IPS DF 19.7 (cell line): Measurements from ENCODE around the gene PRCC.

Source experiments
- DNase-seq: peaks from one replicate; pipeline ENCODE4 v3.0.0-alpha.2; 2013; ENCODE audit warnings: low read depth, low spot score

PRCC gene

DNA sequence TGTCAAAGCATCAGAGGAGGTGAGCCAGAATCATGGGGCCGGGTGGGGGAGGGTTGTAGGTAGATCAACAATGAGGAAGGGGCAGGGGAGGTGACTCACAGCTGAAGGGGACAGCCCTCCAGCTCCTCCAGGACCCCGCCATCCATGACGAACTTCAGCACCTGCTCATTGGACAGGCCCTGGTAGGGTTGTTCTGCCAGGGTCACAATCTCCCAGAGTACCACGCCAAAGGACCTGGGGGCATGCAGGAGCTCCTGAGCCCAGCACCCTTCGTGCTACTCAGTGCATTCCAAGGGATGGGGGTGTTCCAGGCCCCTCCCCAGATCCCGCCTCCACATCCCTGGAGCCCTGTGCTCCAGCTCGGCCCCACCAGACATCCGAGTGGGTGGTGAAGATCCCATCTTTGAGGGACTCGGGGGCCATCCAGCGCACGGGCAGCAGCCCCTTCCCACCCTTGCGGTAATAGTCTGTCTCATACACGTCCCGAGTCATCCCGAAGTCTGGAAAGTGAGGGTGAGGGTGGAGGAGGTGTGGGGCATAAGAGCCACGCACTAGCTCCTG, 74.0 kb downstream of the PRCC start:
- DNase-seq = no peak

DNA sequence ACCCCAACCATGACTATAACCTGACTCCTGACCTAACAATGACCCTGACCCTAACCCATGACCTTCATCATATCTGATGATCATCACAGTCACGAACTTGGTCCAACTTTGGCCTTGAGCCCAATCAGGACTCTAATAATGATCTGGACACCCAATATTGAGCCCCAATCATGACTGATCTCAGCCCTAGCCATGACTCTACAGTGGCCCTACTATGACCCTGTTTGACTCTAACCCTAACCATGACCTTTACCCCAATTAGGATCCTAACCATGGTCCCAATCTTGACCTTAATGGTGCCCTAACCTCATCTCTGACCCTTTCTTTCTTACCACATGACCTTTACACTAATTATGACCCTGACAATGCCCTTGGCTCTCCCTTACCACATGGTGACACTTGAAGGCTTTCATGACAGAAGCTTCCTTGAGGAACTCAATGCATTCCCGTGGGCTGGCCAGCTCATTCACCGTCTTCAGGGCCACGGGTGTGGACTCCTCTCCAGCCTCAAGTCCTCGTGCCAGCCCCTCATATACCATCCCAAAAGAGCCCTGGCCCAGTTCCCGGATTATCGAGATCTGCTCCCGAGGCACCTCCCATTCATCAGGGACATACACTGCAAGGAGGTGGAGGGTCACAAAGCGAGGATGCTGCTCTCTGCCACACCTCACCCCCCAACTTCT, 75.4 kb downstream of the PRCC start:
- no peak for DNase-seq

- DNase-seq = no peak
Measured at GRCh38 chr1:156844102-156844501, 76.8 kb downstream of the PRCC start.

- no peak for DNase-seq
Measured at GRCh38 chr1:156844638-156845037, 77.3 kb downstream of the PRCC start.

DNA sequence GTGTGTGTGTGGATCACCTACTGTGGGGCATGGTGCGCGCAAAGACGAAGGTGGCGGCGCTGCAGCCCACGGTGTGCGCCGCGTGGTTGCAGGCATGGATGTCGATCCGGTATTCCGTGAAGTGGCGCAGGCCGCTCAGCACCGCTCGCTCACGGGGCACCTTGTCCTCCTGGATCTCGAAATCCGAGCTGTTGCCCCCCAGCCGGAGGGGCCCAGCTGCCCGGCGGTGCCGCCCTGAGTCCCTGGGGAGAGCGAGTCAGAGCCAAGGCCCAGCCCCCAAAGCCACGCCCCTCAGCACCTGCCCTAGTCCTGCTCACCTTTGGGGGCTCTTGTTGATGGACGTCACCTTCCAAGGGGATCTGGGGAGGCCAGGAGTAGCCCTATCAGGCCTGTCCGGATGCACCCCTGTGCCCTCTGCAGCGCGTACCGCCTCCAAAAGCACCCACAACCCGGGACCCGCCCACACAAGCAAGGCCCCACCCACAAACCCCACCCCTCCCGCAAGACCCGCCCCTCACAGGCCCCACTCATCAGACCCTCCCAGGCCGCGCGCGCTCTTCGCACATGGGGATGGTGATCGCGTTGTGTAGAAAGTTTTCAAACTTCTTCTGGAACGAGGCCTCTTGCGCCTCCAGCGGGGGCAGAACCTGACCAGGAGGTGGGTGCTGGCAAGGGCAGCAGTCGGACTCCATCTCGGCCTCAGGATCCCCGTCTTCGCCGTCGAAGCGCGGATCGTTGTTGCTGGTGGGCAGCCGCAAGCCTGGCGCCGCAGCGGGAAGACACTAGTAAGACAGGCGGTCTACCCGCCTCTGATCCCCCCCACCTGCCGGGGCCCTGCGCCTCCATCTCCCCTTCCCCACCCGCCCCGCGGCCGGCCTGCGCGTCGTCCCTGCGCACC, 78.0 kb downstream of the PRCC start:
- DNase-seq = no peak

DNA sequence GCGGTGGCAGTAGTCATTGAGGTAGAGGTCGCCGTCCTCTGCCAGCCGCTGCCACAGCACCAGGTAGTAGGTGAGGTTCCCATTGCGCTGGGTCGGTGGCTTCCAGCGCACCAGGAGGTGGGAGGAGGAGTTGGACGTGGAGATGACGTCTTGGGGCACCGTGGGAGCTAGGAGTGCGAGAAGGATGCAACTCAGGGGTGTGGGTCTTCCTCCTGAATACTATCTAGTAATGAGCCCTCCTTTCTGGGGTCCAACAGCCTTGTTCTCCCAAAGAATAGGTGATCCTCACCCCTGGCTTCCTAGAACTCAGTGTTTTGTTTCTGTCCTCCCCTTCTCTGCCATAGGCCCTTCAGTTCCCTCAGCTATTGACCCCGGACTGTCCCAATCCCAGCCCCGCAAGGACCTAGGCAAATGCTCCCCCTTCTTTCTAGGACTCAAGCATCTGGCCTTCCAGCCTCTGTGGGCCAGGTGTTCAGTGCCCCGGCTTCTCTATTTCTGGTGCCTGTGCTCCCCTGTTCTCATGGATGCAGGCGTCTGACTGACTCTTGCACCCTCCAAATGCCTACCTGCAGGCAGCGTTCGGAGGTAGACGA, 78.7 kb downstream of the PRCC start:
- DNase-seq = no peak

- no peak for DNase-seq
Measured at GRCh38 chr1:156846643-156847042, 79.3 kb downstream of the PRCC start.

DNA sequence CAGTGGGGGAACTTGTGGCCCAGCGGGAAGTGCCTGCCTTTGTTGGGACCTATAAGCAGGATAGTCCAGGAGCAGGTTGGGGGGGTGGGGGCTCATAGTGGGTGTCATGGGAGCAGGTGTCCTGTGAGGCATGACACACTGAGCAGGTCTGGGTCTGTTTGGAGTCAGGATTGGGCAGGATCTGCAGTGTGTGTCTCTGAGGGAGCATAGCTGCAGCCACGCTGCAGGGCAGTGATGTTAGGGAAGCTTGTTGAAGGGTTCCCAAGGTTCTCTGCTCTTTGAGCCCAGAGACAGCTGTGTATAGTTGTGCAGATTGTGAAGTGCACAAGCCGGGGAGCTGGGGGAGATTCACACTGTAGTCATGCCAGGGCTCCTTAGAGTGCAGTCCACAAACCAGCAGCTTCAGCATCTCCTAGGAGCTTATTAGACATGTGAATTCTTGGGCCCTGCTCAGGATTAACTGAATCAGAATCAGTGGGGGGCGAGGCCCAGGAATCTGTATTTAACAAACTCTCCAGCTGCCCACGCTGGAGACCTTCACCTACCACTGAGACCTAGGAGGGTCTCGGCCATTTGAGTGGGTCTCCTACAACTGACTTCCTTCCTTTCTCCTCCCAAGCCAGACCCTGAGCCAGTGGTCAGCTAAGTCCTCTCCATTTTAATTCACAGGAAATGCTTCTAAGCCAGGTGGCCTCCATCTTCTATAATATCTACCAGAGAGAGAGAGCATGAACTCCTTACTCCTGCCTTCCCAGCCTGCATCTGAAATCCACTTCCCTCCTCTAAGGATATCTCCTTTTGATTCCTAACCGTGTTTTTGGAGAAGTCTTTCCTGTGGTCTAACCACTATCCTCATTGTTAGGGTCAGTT, 80.5 kb downstream of the PRCC start:
- no peak for DNase-seq

DNA sequence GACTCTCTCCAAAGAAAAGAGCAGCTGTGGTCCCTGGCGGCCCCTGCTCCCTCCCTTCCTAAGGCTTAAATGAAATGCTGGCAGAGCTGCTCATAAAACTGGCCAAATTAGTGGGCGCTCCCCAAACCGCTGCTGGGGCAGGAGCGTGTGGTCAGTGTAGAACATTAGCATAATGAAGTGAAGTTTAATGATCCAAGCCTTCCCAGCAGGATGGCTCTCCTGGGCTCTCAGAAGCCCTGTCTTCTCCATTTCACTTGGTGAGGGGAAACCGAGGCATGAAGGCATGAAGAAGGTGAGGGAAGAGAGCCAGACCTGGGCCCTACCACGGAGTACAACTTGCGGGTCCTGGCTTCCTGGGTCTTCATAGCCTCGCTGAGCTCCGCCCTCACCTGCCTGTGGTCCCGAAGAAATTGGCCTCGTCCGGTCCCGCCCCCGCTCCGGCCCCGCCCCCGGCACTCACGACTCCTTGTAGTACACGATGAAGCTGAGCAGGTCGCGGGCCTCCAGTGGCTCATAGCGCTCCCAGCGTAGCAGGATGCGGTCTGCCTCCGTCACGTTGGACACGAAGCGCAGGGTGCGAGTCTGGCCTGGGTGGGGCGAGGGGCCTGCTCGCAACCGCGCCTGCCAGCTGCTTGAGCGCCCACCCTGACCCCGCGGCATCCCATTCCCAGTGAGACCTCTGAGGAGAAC, 81.3 kb downstream of the PRCC start:
- no peak for DNase-seq

- no peak for DNase-seq
Measured at GRCh38 chr1:156849151-156849496, 81.8 kb downstream of the PRCC start.
